ENCODE data around the gene SORCS2. TPM values are rescaled to one million over a fixed set of nuclear protein-coding genes. Genes with fewer than 3 reads are reported as not detected.

SORCS2 gene
- total RNA-seq, 1 experiment from 2014 or later, result not detected

DNA sequence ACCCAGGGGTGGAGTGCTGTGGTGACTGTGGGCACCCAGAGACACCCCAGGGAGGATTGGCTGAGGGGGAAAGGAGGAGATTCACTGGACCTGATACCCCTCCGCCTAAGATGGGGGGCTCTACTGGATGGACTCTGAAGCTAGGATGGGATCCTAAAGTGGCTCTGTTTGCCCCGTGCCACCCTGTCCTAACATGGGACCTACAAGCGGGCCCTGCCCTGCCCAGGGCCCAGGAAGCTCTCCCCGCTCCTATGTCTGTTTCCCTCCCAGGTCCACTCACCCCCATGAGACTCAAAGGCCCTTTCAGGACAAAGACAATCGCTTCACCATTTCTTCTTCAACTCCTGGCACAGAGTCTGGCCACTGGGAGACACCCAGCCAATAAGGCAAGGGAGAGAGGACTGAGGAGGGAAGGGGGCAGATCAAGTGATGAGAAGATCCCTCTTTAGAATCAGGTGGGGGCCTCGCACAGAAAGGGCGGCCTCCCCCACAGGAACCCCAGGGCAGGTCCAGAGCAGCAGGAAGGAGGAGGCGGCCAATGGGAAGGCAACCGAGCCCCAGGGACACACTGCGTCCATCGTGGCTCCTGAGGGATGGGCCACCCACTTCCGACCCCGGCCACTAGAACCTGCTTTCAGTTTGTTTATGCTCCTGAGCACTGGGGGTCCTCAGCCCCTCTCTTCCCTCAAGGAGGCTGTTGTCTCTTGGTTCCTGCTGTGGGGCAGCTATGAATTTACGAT is 592.0 kb downstream of the SORCS2 start:
- DNase-seq (ENCODE audit: extremely low read depth, low read depth), result no peak

DNA sequence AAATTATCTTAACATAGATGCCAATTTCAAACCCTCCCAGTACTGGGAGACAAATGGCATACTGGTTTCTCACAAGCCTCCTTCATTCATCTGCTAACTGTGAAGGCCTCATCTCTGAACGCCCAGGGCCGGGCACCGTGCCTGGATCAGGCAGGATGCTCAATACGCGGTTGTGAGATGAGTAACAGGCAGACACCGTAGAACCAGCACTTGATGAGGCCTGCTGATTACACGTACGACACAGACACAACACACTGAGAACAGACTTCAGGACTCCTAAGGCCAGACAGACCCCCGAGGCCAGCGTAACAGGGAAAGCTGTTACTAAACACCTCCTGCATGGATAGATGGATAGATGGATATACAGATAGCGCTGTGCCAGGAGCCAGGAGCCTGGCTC is 592.7 kb downstream of the SORCS2 start:
- no peak for DNase-seq (ENCODE audit: extremely low read depth, low read depth)

DNA sequence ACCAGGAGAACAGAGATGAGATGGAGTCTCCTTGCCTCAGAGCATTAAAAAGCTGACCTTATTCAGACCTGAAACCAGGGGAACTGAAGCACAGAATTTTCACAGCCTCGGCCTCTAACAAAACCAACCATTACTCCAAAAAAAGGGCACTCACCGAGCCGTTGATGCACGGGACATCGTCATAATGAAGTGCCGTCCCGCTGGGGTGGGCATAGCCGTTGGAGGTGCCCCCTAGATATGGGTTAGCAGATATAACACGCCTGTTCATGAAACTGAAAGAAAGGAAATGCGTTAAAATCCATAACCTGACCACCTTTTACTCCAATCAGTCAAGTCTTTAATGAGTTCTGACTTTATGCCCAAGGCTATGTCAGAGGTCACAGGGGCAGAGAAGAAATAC is 593.7 kb downstream of the SORCS2 start:
- no peak for DNase-seq (ENCODE audit: extremely low read depth, low read depth)

DNA sequence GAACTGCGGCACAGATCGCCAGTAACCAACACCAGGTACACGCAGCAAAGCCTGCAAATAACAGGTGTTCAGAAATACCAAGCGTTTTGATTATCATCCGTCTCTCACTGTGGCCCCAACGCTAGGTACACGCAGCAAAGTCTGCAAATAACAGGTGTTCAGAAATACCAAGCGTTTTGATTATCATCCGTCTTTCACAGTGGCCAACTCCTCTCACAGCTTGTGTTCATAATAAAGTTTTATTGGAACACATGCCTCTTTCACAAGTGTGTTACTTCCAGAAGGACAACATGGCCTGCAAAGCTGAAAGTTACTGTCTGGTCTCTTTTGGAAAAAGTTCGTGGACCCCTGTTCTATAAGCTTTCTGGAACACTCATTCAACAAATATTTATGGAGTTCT is 594.2 kb downstream of the SORCS2 start:
- no peak for DNase-seq (ENCODE audit: extremely low read depth, low read depth)

DNA sequence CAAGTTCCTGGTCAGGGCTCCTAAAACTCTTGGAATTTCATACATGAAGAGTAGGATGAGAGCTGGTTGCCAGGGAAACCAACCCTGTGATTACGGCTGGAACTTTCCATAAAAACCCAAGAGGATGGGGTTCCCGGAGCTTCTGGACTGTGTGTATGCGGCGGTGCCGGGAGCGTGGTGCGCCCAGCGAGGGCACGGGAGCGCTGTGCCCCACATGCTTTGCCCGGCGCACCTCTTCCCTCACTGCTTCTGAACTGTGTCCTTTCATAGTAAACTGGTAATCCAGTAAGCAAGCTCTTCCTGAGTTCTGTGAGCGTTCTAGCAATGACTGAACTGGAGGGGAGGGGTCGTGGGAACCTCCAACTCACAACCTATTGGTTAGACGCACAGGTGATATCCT is 594.7 kb downstream of the SORCS2 start:
- DNase-seq (ENCODE audit: extremely low read depth, low read depth), result no peak

DNA sequence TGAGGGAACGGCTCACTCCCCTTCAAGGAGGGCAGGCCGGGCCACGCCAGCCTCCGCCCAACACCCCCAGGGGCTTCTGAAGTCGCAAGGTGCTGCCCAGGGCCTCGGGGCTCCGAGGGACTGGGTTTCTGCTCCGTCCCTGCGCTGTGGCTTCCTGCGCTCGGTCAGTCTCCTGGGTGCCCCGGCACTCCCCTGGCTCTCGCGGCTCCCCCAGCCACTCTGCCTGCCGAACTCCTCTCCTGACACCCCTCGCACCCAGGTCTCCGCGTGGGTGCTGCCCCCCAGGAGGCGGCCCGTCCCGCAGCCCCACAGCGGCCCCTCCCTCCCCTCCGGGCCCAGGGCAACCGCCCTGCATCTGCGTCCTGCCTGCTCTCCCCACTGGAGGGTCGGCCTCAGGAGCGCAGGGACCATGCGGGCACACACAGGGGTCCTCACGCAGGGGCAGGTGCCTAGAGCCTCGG is 595.4 kb downstream of the SORCS2 start:
- DNase-seq (ENCODE audit: extremely low read depth, low read depth), result no peak

DNA sequence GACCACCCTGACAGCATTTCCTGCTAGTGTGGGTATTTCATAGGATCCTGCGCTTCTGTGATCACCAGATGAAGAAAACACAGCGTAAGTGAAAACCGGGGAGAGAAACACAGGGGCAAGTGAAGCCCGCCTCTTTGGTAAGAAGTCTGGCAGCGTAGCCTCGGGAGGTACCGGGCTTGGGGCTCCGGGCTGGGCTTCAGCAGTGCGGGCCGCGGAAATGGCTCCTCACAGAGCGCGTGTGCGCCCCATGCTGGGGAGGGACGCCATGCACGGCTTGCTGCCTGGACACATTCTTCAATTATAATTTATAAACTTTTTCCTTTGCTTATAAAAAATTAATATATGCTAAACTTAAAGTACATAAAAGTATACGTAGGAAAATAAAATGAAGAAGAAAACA is 595.9 kb downstream of the SORCS2 start:
- no peak for DNase-seq (ENCODE audit: extremely low read depth, low read depth)

DNA sequence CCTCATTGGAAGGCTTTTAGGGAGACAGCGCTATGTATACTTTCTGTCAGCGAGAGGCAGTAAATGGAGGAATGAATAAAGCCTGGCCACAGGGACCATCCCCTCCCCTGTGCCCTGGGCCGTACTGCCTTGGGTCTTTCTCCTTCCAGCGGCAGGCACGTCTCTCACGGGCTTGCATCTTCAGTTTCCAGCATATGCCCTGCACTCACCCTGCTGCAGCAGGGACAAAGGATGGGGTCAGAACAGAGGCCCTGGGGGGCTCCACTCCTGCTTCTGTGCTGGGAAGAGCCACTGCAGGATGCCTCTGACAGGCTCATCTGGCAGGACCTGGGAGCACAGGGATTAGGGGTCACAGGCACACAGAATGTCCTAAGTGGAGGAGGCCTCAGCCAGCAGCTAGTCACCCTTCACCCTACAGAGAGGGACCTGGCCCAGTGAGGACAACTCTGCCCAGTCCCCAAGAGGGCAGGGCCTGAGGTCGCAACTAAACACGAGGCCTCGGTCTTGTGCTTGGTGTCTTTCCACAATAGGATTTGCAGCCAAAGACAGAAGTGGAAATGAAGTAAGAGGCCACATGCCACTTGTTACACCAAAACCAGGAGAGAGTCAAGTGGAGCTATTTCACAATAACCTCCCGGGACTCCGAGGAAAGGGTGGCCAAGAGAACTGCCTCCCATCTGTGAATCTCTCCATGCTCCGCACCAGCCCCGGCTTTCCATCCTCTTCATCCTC is 596.5 kb downstream of the SORCS2 start:
- no peak for DNase-seq (ENCODE audit: extremely low read depth, low read depth)

DNA sequence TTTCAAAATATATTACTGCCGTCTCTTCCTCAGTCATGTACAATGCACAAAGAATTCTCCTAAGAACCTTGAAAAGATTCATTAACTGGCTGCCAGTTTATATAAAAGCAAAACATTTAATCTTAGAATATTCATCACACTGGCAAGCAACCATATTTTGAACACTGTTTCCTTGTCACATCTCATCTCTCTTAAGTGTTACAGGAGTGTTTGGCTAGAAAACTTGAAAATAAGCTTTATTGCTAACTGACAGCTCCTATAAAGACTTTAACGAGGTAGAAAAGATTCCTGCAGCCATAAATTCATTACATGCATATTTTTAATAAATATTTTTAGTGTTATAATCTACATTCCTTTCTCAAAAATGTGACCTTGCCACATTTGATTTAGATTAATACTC is 597.7 kb downstream of the SORCS2 start:
- no peak for DNase-seq (ENCODE audit: extremely low read depth, low read depth)

DNA sequence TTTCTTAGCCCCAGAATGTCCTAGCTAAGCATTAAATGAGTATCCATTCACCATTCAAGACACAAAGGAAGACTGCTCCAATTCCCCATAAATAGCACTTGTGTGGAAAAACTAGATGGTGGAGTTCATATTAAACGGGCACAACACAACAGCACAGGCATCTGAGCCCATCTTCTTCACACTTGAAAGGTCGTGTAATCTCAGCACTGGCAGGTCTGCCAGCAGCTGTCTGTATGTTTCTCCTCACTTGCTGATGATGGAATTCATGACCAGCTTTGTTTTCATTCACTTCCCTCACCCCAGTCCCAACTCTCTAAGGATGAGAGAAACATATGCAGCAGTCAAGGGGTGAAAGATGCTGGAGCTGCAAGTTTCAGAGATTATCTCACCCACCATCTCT is 598.7 kb downstream of the SORCS2 start:
- DNase-seq (ENCODE audit: extremely low read depth, low read depth), result no peak

Small RNA genes within 50 kb of the gene (small RNA-seq; reads per million reads assigned to genes)
- 0 reads per million in 2 experiments for gene MIR4274
- gene MIR4798, result 0 reads per million in 2 experiments

Other genes starting within 250 kb of the SORCS2 start
- gene TADA2B, start 149.2 kb upstream of the SORCS2 start, total RNA-seq (2014; rRNA removed; shearing (Covaris generic)), result 4.6 and 5.8 TPM in 2 replicates
- gene GRPEL1, start 124.5 kb upstream of the SORCS2 start, total RNA-seq (2014; rRNA removed; shearing (Covaris generic)), result 45.5 and 50.7 TPM in 2 replicates
- gene PSAPL1, start 242.4 kb downstream of the SORCS2 start, total RNA-seq (2014; rRNA removed; shearing (Covaris generic)), result not detected in 2 replicates